Mesenteric fat pad (tissue), 1 donor: ENCODE results near the gene SIK1. TPM values are rescaled to one million over a fixed set of nuclear protein-coding genes. Genes with fewer than 3 reads are reported as not detected.
"Not testable (repeated sequence)": the region's sequence is repeated elsewhere in the genome, so short reads cannot be mapped to it uniquely, and the experiment has no call there.

Source experiments
- DNase-seq: peaks from one replicate; pipeline ENCODE4 v3.0.0-alpha.2; 2020; ENCODE audit warnings: low spot score
- total RNA-seq: library from RNA; stranded (reverse); fragmentation: NEBNext Ultra II Directional; extraction: Animal tissue kit (Norgen Biotek cat#: 25700); gene quantifications from one replicate; pipeline ENCODE4 v1.2.1, GENCODE V29; 2021
- donor health status: DM: yes; HTN: yes; CAD: no.

The SIK1 gene
- total RNA-seq, 1 donor from 2014 or later: 120 TPM

DNA sequence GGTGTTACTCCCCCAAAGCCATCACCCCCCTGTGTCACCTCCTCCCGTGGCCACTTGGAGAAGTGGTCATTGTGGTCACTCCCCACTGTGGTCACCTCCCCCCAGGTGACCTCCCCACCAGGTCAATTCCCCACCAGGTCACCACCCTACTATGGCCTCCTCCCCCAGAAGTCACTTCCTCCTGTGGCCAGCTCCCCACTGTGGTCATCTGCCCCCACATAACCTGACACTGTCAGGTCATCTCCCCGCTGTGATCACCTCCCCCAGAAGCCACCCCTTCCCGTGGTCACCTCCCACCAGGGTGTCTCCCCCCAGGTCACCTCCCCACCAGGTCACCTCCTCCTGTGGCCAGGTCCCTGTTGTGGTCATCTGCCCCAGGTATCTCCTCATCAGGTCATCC lies 28.9 kb downstream of the SIK1 start:
- DNase-seq: not testable (repeated sequence)

DNA sequence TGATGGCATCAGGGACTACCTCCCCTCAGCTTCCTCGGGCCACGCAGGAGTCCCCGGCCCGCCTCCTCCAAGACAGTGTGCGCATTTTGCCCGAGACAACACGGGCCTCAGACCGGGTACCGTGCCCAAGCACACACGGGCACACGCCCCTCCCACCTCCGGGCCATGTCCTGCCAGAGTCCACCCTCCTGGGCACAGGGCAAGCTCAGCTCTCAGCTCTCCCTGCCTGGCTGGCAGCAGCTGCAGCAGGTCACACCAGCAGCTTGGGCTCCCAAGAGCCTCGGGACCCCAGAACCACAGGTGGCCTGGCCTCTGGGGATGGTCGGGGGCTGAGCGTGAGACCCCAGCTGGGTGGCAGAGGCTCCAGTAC lies 29.5 kb downstream of the SIK1 start:
- not testable (repeated sequence) for DNase-seq

DNA sequence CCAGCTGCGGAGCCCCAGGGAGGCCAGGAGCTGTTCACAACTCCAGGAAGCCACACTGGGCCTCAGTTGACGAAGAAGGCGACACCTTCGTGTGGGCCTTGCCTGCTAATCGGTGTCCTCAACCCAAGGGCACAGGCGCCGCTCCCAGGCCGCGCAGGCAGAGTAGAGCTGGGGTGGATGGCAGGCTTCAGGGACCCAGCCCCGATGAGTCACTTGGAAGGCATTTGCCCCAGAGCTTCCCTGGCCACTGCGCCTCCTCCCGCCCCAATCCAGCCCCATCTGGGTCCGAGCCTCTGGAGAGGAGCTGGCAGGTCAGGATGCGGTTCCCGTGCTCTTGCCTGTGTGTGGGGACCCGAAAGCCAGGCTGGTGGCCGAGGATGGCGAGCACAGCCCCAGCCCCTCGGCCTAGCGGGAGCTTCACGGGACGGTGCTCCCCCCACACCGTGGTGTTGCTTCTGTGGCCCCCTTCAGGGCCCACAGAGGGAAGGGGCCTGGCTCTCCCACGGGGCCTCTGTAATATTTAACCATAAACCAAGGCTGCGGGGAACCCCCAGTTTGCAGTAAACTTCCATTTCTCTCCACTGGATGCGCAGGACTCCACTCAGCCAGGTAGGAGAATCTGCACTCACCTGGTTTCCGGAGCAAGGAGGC lies 30.0 kb downstream of the SIK1 start:
- not testable (repeated sequence) for DNase-seq

DNA sequence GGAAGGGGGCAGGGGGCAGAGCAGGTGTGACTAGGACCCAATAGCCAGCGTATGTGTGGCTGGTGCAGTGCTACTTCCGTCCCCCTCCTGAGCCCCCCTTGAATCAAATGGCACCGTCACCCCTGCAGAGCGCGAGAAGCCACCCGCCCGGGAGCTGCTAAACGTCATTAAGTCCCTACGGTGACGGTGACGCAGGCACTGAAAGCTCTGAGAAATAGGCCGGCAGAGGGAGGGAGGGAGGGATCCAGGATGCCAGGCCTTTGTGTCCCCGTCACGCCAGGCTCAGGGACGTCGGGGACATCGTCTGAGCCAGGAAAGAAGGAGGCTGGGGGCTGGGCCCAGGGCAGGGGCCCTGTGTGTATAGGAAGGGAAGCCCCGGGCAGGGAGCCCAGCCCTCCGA lies 43.6 kb downstream of the SIK1 start:
- not testable (repeated sequence) for DNase-seq

DNA sequence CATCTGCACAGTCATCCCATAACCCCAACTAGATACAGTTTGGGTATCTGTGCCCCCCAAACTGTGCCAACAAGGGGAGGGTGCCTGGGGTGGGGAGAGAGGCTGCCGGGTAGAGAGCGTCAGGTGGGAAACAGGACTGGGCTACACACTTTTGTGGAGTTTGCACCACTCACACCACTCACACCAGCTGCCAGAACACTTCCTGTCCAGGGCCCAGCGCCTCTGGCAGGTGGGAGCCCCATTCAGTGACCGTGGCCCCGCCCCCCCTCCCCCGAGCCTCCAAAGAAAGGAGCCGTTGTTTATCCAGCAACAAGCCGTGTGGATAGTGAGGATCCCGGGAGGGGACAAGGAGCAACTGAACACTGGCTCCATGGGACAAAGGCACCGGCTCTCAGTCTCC lies 44.0 kb downstream of the SIK1 start:
- not testable (repeated sequence) for DNase-seq

DNA sequence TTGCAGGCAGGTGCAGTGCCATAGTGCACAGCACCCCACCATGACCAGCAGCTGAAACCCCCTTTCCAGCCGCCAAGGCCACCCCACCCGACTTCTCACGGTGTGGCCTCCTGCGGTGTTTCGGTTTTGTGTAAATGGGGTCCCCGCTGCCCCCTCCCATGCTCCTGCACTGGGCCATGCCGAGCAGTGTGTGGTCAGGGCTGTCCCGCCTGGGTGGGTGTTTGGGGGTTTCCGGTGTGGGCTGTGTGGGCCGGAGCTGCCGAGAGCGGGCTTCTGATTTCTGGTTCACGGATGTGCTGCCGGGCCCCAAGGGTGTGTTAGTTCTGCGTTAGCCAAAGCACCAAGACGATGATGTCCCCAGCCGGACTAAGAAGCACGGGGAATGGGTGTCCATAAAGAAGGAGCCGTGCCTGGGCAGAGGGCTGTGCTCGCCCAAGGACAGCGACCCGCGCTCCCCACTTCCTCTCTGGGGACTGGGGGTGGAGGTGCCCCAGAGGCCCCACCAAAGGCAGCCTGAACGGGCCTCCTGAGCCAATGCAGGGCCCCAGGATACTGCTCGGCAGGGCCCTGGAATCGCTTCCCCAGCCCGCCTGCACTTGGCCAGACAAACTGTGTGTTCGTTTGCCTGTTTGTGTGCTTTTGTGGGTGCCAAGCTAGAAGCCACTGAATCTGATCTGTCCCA lies 45.9 kb downstream of the SIK1 start:
- not testable (repeated sequence) for DNase-seq

DNA sequence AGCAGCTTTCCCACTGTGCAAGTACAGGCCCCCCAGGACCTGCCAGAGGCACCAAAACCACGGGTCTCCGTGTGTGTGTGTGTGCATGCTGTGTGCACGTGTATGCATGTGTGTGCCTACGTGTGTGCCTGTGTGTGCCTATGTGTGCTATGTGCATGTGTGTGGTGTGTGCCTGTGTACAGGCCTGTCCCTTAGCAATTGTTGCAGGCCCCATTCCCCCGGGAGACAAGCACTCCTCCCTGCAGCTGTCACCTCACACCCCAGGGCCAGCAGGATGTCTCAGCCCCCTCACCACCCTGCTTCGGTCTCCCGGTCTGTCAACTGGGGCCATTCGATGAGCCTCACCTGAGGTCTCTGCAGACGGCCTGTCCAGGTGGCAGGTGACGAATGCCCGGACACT lies 46.6 kb downstream of the SIK1 start:
- DNase-seq: not testable (repeated sequence)

DNA sequence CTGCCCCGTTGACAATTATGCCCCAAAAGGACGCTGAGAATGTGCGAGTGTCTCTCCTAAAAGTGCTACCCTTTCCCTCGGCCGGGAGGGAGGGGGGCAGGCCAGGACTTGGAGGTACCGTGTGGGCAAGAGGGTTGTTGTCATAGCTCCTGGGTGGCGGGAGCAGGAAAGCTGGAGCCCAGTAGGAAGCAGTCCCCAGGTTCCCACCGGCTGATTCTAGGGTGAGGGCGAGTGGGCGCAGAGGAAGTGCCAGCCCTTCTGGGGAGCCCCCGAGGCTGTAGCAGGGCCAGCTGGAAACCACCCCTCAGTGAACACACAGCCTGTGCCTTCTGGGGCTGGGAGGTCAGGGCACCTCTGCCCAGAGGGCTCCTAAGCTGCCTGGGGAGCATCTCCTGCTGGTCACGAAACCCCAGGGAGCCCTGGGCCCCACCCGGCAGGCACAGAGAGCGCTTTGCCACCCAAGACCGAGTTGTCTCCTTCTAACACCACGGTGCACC lies 47.3 kb downstream of the SIK1 start:
- DNase-seq: not testable (repeated sequence)

DNA sequence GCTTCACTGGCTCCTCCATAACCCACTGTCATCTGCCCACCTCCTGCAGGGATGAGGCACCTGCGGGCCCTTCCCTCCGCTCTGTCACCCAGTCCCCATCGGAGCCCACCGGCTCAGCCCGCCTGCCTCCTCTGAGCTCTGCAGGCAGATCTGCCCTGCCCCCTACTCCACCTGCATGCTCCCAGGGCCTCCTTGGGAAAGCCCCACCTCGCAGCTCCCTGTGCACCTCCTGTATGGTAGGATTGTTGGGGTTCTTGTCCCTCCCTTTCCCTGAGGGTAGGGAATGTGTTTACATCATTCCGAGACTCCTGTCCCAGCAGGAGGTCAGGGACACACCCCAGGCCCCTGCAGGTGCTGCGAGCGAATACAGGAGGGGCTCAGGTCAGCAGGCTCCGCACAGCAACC lies 50.5 kb downstream of the SIK1 start:
- DNase-seq: no peak

DNA sequence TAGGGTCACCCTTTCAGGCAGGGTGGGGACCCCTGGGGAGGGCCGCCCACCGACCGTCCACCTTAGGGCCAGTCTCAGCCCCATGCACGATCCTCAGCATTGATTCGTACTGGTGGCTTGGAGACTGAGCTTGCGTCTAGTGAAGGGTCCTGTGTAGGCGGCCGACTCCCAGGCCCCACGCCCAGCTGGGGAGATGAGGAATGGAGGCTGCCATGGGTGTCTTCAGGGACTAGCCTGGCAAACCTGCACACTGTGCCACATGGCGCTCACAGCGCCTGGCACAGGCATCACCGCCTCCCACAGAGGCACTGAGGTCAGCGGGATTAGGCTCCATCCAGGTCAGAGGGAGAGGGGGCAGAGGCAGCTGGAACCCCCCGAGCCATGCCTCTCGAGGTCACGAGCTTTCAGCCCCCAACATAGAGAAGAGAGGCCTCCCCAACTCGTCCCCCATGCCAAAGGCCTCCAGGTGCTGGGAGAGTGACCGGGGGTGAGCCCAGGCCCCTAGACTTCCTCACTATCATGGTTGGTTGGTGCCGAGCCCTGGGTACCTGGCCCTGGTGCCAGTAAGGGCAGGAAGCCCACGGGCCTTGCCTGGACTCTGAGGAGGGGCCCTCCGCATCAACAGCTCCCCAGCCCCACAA lies 51.0 kb downstream of the SIK1 start:
- DNase-seq: no peak

DNA sequence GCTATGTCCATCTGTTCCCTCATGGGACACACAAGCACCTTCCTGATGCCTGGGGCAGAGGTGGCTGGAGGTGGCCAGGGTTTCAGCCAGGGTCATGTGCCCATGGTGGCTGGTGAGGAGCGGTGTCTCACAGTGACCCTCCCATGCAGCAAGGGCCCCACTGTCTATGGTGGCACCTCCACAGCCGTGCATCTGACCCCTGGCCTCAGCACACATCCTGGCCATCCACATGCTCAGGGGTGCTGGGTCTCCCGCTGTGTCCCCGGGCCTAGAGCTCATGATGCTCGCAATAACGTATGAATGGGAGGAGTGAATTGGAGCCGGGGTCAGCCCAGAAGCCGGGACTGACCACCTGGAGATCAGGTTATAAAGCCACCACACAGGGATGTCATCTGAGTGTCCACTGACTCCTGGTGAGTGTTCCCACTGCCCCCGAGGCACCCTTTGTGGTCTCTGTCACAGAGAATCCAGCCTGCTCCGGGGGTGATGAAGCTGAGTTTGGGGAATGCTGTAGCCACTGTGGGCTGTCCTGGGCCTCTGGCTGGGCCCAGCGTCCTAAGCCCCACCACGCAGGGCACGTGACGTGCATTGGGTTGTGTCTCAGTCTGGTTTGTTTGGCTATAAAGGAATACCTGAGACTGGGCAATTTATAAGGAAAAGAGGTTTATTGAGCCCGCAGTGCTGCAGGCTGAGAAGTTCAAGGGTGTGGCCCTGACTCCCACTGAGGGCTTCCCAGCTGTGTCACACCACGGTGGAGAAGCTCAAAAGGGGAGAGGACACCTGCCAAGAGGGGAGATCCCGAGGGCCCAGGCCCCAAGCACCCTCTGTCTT lies 51.7 kb downstream of the SIK1 start:
- no peak for DNase-seq

DNA sequence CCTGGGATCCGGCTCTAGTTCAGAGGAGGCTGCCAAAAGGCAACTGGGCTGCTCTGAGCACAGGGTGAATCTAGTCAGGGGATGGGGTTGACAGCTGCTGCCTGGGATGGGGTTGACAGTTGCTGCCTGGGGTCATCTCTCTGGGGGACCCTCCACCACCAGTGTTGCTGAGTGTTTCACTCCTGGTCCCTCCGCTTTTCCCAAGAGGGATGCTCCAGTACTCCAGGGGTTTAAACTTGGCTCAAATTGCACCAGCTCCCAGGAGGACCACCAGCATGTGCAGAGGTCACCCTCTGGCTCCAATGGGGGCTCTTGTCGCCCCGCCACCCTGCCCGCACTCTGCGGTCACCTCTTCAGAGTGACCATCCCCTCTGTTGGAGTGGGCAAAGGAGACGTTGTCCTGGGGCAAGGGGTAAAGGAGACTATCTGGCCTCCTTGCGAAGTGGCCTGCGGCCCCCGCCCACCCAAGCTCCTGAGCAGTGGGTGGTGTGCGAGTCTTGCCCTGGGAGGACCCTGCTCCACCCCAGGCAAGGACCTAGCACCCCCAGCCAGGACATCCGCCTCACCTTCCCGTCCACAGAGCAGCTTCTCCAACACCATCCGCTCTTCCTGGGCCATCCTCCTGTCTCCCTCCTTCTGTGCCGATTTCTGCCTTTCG lies 52.6 kb downstream of the SIK1 start:
- no peak for DNase-seq

DNA sequence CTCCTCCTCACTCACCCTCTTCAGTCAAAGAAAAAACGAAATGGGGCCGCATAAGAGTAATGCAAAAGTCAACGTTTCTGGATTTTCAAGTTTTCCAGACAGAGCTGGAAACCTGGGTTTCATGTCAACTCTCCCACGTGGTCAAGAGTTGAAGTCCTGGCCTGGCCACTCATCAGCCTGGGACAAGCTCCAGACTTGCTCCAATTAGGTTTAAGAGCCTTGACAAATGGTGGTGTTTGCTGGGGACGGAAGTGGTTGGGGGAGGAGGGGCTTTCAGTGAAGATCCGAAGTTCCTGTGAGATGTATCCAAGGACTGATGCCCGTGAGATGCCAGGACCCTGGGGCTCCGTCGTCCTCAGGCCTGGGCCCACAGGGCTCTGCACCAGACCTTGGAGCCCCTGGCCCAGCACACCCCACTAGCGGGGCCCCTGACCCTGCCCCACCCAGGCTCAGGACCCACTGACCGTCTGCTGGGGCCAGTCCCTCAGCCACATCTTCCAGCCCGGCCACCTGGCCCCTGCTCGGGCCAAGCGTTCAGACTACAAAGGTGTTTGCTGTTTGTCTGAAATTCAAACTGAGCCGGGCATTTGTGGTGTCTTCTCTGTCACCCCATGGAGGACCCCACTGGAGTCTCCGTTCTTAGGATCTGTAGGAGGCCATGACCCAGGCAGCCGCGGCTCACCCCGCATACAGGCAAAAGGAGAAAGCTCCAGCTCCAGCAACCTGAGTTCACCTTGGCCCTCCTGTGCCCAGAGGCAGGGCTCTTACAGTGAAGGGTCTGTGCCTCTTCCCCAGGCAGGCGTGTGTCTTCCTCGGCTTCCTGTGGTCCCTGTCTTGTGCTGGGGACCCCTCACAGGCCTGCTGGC lies 53.3 kb downstream of the SIK1 start:
- no peak for DNase-seq

DNA sequence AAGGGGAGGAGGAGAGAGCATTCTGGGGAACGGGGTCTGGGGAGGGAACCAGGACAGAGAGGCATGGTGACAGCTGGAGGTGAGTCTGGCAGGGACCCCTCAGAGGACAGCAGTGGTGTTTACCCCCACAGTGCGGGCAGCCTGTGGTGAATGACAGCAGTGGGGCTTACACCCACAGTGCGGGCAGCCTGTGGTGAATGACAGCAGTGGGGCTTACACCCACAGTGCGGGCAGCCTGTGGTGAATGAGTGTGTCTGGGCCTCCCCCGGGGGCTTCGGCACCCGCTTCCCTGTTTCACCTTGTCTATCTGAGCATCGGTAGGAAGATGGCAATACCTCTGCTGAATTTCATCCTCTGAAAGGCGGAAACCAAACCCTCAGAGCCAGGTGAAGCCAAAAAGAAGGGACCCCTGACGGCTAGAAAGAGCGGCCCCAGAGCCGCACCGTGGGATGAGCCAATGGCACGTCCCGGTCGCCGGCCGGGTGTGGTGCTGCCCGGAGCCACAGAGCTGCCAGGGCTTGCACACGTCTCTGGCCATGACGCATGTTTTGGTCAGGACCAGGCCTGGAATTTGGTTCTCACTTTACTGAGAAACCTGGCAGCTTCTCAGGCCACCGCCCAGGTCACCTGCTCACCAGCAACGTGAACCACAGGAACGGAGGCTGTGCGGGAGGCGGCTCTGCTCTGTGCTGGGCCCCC lies 54.1 kb downstream of the SIK1 start:
- DNase-seq: no peak

DNA sequence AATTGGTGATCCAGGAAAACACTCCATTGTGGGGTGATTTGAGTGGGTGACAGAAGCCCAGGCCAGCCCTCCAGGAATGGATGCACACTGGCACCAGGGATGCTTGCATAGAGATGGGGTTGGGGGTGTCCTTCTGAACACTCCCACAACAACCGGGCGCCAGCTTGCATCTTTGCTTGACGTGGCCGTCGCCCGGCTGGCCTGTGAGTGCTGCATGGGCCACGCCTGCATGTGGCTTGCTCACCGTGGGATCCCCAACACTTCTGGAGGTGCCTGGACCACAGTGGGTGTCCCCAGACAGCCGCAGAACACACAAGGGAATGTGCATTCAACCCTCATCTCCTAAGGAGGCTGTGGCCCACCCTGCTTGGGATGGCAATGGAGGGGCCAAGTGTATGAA lies 55.1 kb downstream of the SIK1 start:
- no peak for DNase-seq

DNA sequence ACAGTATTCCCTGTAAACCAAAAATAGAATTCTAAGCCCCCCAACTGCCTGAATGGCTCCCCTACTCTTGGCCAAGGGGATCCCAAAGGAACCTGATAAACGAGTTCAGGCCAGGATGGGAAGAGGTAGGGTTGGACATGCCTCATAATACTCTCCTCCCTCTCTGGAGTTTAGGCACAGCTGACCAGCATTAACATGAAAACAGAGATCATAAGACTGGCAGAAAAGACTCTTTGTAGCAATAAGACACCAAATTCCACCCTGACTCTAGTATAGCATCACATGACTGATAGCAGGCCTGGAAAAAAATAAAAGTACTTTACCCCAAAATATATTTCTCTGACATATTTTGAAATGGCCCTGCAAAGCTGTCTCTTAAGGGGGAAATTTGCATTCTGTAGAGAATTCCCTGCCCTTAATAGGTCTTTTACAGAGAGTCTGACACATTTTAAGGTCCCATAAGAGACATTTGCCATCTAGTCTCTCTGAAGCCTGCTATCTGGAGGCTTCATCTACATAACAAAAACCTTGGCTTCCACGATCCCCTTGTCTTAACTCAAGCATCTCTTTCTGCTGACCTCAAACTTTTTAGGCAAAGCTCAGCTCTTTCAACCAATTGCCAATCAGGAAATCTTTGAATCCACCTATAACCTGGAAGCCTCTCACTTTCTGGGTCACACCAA lies 55.9 kb downstream of the SIK1 start:
- DNase-seq: no peak

DNA sequence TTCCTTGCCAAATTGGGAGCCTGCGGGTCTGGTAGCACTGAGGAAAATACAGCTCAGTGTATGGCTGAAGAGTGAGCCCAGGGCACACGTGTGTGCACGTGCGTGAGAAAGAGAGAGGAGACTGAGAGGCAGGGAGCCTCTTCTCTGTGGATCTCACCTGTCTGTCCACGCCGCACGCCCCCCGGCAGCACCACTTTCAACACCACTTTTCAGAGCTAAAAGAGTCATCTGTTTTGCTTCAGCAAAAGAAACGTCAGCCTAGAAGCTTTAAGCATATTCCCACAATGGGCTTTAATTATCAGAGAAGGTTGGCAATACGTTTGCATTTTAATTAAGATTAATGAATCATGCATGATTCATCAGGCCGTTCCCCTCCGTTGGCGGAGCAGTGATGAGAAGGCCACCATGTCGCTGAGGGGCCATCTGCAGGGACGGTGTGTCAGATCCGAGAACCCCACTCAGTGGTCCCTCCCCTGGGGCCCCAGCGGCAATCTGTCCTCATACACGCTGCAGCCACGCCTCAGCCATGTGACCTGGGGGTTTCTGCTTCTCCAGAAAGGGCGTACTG lies 56.8 kb downstream of the SIK1 start:
- no peak for DNase-seq

DNA sequence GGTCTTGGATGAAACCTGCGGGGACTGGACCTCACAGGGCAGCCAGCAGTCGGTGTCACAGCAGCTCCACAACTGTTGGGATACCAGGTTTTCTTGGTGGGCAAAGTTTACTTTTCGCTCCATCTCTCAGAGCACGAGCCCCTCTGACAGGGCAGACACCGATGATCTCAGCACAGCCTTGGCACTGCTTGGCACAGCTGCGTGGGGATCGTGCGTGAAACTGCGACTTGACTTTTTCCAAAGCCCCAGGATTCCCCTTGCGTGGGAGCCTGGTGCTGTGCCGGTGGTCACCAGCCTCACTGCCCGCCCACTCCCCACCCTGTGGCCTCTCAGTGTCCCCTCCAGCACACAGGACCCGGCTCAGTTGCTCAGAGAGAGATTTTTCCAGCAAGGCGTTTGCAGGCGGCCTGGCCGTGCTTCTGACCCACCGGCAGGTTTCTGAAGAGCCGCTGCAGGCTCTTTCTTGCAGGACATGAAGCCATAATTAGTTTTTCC lies 57.3 kb downstream of the SIK1 start:
- DNase-seq: no peak
